Spleen (tissue), 11 donors: ENCODE results near the gene SERPING1. TPM values are rescaled to one million over a fixed set of nuclear protein-coding genes. Genes with fewer than 3 reads are reported as not detected.

ENCODE experiments used
- DNase-seq: peaks from one replicate; pipeline ENCODE4 v3.0.0-alpha.2; 2020
- H3K27ac ChIP-seq, 8 donors: fragments of 200-600 bp; sonication (generic) in 7 of 8; 1 replicate in 4 of 8; 2 replicates in 4 of 8; pipeline versions ENCODE4 v1.5.0 to v1.8.0; 2016 to 2021; ENCODE audit warnings: inconsistent platforms in 4 of 8, mild to moderate bottlenecking in 4 of 8, moderate library complexity in 1 of 8
- H3K27me3 ChIP-seq, 7 donors: fragments of 200-600 bp; sonication (generic) in 6 of 7; replicated peaks in 1 of 7; 1 replicate in 4 of 7; 2 replicates in 3 of 7; pipeline versions ENCODE4 v1.5.0 to v1.8.0; 2016 to 2021; ENCODE audit warnings: inconsistent platforms in 3 of 7, mild to moderate bottlenecking in 1 of 7
- H3K36me3 ChIP-seq, 6 donors: fragments of 200-600 bp; sonication (generic) in 5 of 6; 1 replicate in 4 of 6; 2 replicates in 2 of 6; pipeline versions ENCODE4 v1.5.0 to v1.8.0; 2016 to 2021; ENCODE audit warnings: inconsistent platforms in 2 of 6
- H3K4me1 ChIP-seq, 6 donors: fragments of 200-600 bp; sonication (generic) in 5 of 6; 1 replicate in 3 of 6; 2 replicates in 3 of 6; pipeline versions ENCODE4 v1.5.0 to v1.8.0; 2016 to 2021; ENCODE audit warnings: inconsistent platforms in 3 of 6
- H3K4me3 ChIP-seq, 8 donors: fragments of 200-600 bp; sonication (generic) in 7 of 8; 1 replicate in 4 of 8; 2 replicates in 4 of 8; pipeline versions ENCODE4 v1.5.0 to v1.8.0; 2016 to 2021; ENCODE audit warnings: inconsistent platforms in 4 of 8, mild to moderate bottlenecking in 4 of 8, moderate library complexity in 2 of 8
- H3K9me3 ChIP-seq, 8 donors: fragments of 200-600 bp; sonication (generic) in 7 of 8; 1 replicate in 4 of 8; 2 replicates in 4 of 8; pipeline versions ENCODE4 v1.5.0 to v1.8.0; 2016 to 2021; ENCODE audit warnings: inconsistent platforms in 4 of 8
- CTCF ChIP-seq, 11 experiments: fragments of 200-600 bp in 7 of 11; fragments of 450-650 bp in 4 of 11; sonication (generic) in 4 of 11; IDR thresholded peaks in 8 of 11; conservative IDR thresholded peaks in 3 of 11; 1 replicate in 7 of 11; 2 replicates in 4 of 11; pipeline versions ENCODE4 v1.4.0 to v1.8.0; 2016 to 2021; ENCODE audit warnings: antibody characterized with exemption in 11 of 11, inconsistent platforms in 4 of 11, mild to moderate bottlenecking in 1 of 11
- POLR2A ChIP-seq, 3 donors: fragments of 450-650 bp; IDR thresholded peaks; one replicate each; pipeline ENCODE4 v1.5.1; 2017; ENCODE audit warnings: antibody characterized with exemption in 3 of 3, mild to moderate bottlenecking in 1 of 3
- POLR2AphosphoS5 ChIP-seq, 3 donors: sonication (generic); formaldehyde crosslinking; IDR thresholded peaks; one replicate each; pipeline ENCODE4 v1.5.1; 2017; ENCODE audit warnings: antibody characterized with exemption in 3 of 3
- WGBS, 5 donors: extraction: QIAGEN DNeasy Blood & Tissue Kit in 3 of 5; methylation state at CpG; one replicate each; pipeline versions ENCODE4 v1.1.5 to v1.1.7; 2013 to 2018; 5-methylcytosine and 5-hydroxymethylcytosine counted together
- intact Hi-C: fragments of 100-400 bp; cut with DNase I; formaldehyde crosslinking; loops from one replicate; pipeline ENCODE4 v1.15.0; 2023; ENCODE audit warnings: low total_unique reads
- polyA plus RNA-seq, 3 donors: library from polyadenylated mRNA; stranded (reverse); fragments of 200-250 nt; gene quantifications; one replicate each; pipeline ENCODE4 v1.2.1, GENCODE V29; 2013
- total RNA-seq, 7 donors: library from RNA; depleted of rRNA in 3 of 7; stranded (reverse); fragments of >200 nt in 3 of 7; fragmentation: NEBNext Ultra II Directional in 4 of 7; extraction: Animal tissue kit (Norgen Biotek cat#: 25700) in 4 of 7; gene quantifications; one replicate each; pipeline versions ENCODE4 v1.1.0 to v1.2.1, GENCODE V29; 2016 to 2021
- donor health status: healthy with polysubstance abuse.
- donor health status: DM: no; HTN: no; CAD: no; lungs with moderate emphysema.
- donor health status: DM: no; HTN: no; CAD: no.
- donor health status: Bipolar disorder and iron deficiency.
- donor health status: healthy.
- donor health status: DM: no; HTN: no; CAD: no.
- donor health status: DM: yes; HTN: yes; CAD: no.

SERPING1 gene
- total and polyA plus RNA-seq, 10 donors, result 104 to 364 (median 228) TPM

- H3K4me3 ChIP-seq, result peak overlapping the region; percentile 39 to 73 (median 54)
- no peaks in the 10 kb centered on the region for H3K9me3 ChIP-seq
- DNase-seq, result no peak
- no peaks in the 10 kb centered on the region for H3K36me3 ChIP-seq
- peaks cover 6 to 47% (median 31%) of the 10 kb centered on the region in 6 donors for H3K4me1 ChIP-seq
- H3K27ac ChIP-seq, result peak overlapping the region in 7 of 8 donors; percentile 77 to 86 (median 80)
- 0 to 5% (median 2%) methylated on average over 17 to 19 of the region's 19 CpGs for WGBS, 5 donors
- intact Hi-C loops, result no loop called here
- peaks cover 0 to 59% (median 20%) of the 10 kb centered on the region in 7 donors for H3K27me3 ChIP-seq
- no peak for TF ChIP-seq POLR2A (IDR thresholded peaks at IDR 0.05)
- no peak for TF ChIP-seq POLR2AphosphoS5 (IDR thresholded peaks at IDR 0.05)
- TF ChIP-seq CTCF (IDR thresholded peaks at IDR 0.05 in 8 of 11, conservative IDR thresholded peaks at IDR 0.05 in 3 of 11), result no peak
These were observed 41.4 kb downstream of the SERPING1 start for GRCh38 chr11:57638811-57639320.

GRCh38 chr11:57639321-57640067 is 42.0 kb downstream of the SERPING1 start:
- intact Hi-C loops, result loop anchor here (5.0 to 10.0 kb wide), 3 partner anchors 67 to 295 kb away; no protein-coding TSS in a partner anchor
- Histone ChIP-seq H3K36me3 (no peaks in the 10 kb centered on the region), H3K27ac (peak overlapping the region in 5 of 8 donors; percentile 33 to 86 (median 78)), H3K4me3 (peak overlapping the region in 7 of 8 donors; percentile 39 to 73 (median 54)), H3K27me3 (peaks cover 0 to 57% (median 20%) of the 10 kb centered on the region in 7 donors), H3K4me1 (peaks cover 6 to 50% (median 34%) of the 10 kb centered on the region in 6 donors), H3K9me3 (no peaks in the 10 kb centered on the region)
- no peak for DNase-seq
- TF ChIP-seq POLR2A (IDR thresholded peaks at IDR 0.05), result no peak
- peak in 1 of 3 donors; percentile 30 for TF ChIP-seq POLR2AphosphoS5 (IDR thresholded peaks at IDR 0.05)
- 10 to 18% (median 15%) methylated on average over 8 to 15 of the region's 15 CpGs for WGBS, 5 donors

GRCh38 chr11:57640068-57640800 is 42.7 kb downstream of the SERPING1 start:
- Histone ChIP-seq H3K27ac (peak overlapping the region in 5 of 8 donors; percentile 33 to 86 (median 78)), H3K9me3 (no peaks in the 10 kb centered on the region), H3K36me3 (no peaks in the 10 kb centered on the region), H3K4me3 (peak overlapping the region in 6 of 8 donors; percentile 39 to 73 (median 58)), H3K4me1 (peaks cover 10 to 57% (median 41%) of the 10 kb centered on the region in 6 donors), H3K27me3 (peaks cover 0 to 58% (median 20%) of the 10 kb centered on the region in 7 donors)
- WGBS, 5 donors, result 53 to 68% (median 57%) methylated on average over 7 to 9 of the region's 9 CpGs
- no peak for TF ChIP-seq POLR2A (IDR thresholded peaks at IDR 0.05)
- no peak for TF ChIP-seq POLR2AphosphoS5 (IDR thresholded peaks at IDR 0.05)
- TF ChIP-seq CTCF (IDR thresholded peaks at IDR 0.05 in 8 of 11, conservative IDR thresholded peaks at IDR 0.05 in 3 of 11), result no peak
- intact Hi-C loops, result loop anchor here (5.0 to 10.0 kb wide), 3 partner anchors 68 to 295 kb away; no protein-coding TSS in a partner anchor
- DNase-seq, result no peak

GRCh38 chr11:57641011-57641807 is 43.7 kb downstream of the SERPING1 start:
- WGBS, 5 donors, result 52 to 62% (median 59%) methylated on average over 7 of the region's 7 CpGs
- intact Hi-C loops, result loop anchor here (5.0 to 10.0 kb wide), 3 partner anchors 69 to 296 kb away; no protein-coding TSS in a partner anchor
- TF ChIP-seq CTCF (IDR thresholded peaks at IDR 0.05 in 8 of 11, conservative IDR thresholded peaks at IDR 0.05 in 3 of 11) (peak in 9 of 11 experiments; percentile 10 to 62 (median 45)), POLR2A (IDR thresholded peaks at IDR 0.05) (no peak)
- no peaks in the 10 kb centered on the region for H3K36me3 ChIP-seq
- H3K9me3 ChIP-seq, result no peaks in the 10 kb centered on the region
- peak overlapping the region in 2 of 8 donors; percentile 80 to 86 for H3K27ac ChIP-seq
- no peak overlapping the region for H3K4me3 ChIP-seq
- H3K4me1 ChIP-seq, result peaks cover 16 to 67% (median 51%) of the 10 kb centered on the region in 6 donors
- H3K27me3 ChIP-seq, result peaks cover 0 to 61% (median 18%) of the 10 kb centered on the region in 7 donors
- DNase-seq, result no peak
